Lower leg skin (tissue), 4 donors: ENCODE data around the gene CYTH3. TPM values are rescaled to one million over a fixed set of nuclear protein-coding genes. Genes with fewer than 3 reads are reported as not detected.
"Not testable (repeated sequence)": the region's sequence is repeated elsewhere in the genome, so short reads cannot be mapped to it uniquely, and the experiment has no call there.

ENCODE experiments used
- DNase-seq, 2 donors: peaks; one replicate each; pipeline ENCODE4 v3.0.0-alpha.2; 2019; ENCODE audit warnings: low spot score in 2 of 2
- H3K4me3 ChIP-seq: fragments of 200-600 bp; sonication (generic); 2 replicates; pipeline ENCODE4 v1.5.1; 2017; ENCODE audit warnings: mild to moderate bottlenecking, low read depth; ENCODE audit not compliant: poor library complexity, severe bottlenecking
- POLR2A ChIP-seq, 2 donors: fragments of 450-650 bp; IDR thresholded peaks; one replicate each; pipeline ENCODE4 v1.6.1; 2016 to 2017; ENCODE audit warnings: antibody characterized with exemption in 2 of 2, mild to moderate bottlenecking in 1 of 2, moderate library complexity in 1 of 2
- WGBS, 2 donors: methylation state at CpG; one replicate each; pipeline ENCODE4 v1.1.5; 2018; 5-methylcytosine and 5-hydroxymethylcytosine counted together
- intact Hi-C: fragments of 100-400 bp; cut with DNase I; formaldehyde crosslinking; loops from one replicate; pipeline ENCODE4 v1.15.0; 2023; ENCODE audit warnings: low total_unique reads
- total RNA-seq, 4 donors: library from RNA; depleted of rRNA; stranded (reverse); fragments of >200 nt; gene quantifications; one replicate each; pipeline ENCODE4 v1.1.0, GENCODE V29; 2016
- TF ChIP-seq, protein P1 (sequence below), 3 donors: fragments of 450-650 bp; IDR thresholded peaks; one replicate each; pipeline ENCODE4 v1.5.1; 2016; ENCODE audit warnings: antibody characterized with exemption in 3 of 3, mild to moderate bottlenecking in 3 of 3, moderate library complexity in 2 of 3

Gene CYTH3
- total RNA-seq, 4 donors from 2014 or later = 40.3 to 108 (median 44.7) TPM

DNA sequence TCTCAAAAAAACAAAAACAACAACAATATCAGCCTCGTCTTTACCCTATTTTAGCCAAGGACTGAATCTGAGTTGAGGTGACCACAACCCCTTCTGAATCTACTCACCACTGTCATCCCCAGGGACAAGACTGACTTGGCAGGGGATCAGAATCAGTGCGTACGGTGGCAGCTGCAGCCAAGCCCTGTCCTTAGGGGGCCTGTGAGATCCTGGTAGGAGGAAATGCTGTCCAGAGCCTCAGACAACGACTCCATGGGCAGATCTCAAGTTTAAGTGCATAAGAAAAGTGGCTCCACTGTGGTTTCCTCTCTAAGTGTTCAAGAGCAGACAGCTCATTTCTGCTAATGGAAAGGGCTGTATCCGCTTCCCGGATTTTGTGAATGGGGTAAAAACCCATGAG lies 22.4 kb upstream of the CYTH3 start:
- no peak for DNase-seq
- intact Hi-C loops = no loop called here
- no peak overlapping the region for H3K4me3 ChIP-seq
- WGBS, 2 donors = 75 to 77% methylated on average over 6 of the region's 6 CpGs
- no peak for TF ChIP-seq POLR2A (IDR thresholded peaks at IDR 0.05)
- TF ChIP-seq, protein P1, sequence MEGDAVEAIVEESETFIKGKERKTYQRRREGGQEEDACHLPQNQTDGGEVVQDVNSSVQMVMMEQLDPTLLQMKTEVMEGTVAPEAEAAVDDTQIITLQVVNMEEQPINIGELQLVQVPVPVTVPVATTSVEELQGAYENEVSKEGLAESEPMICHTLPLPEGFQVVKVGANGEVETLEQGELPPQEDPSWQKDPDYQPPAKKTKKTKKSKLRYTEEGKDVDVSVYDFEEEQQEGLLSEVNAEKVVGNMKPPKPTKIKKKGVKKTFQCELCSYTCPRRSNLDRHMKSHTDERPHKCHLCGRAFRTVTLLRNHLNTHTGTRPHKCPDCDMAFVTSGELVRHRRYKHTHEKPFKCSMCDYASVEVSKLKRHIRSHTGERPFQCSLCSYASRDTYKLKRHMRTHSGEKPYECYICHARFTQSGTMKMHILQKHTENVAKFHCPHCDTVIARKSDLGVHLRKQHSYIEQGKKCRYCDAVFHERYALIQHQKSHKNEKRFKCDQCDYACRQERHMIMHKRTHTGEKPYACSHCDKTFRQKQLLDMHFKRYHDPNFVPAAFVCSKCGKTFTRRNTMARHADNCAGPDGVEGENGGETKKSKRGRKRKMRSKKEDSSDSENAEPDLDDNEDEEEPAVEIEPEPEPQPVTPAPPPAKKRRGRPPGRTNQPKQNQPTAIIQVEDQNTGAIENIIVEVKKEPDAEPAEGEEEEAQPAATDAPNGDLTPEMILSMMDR (IDR thresholded peaks at IDR 0.05) = no peak

DNA sequence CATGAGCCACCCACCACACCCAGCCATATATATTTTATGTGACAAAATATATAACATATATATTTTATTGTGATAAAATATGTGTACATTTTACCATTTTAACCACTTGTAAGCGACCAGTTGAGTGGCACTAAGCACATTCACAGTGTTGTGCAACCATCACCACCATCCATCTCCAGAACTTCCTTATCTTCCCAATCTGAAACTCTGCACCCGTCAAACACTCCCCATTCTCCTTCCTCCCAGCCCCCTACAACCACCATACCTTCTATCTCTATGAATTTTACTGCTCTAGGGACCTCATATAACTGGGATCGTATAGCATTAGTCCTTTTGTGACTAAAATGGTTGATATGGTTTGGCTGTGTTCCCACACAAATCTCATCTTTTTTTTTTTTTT lies 20.8 kb upstream of the CYTH3 start:
- no peak overlapping the region for H3K4me3 ChIP-seq
- intact Hi-C loops = no loop called here
- TF ChIP-seq, protein P1 (IDR thresholded peaks at IDR 0.05) = no peak
- no peak for TF ChIP-seq POLR2A (IDR thresholded peaks at IDR 0.05)
- 73 to 76% methylated on average over 3 of the region's 3 CpGs for WGBS, 2 donors
- no peak for DNase-seq

DNA sequence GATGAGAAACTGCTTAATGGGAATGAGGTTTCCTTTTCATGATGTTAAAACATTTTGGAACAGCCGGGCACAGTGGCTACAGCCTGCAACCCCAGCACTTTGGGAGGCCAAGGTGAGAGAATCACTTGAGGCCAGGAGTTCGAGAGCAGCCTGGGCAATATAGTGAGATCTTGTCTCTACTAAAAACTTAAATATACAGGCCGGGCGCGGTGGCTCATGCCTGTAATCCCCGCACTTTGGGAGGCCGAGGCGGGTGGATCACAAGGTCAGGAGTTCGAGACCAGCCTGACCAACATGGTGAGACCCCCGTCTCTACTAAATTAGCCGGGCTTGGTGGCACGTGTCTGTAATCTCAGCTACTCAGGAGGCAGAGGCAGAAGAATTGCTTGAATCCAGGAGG lies 19.5 kb upstream of the CYTH3 start:
- intact Hi-C loops, DNase-seq, H3K4me3 ChIP-seq: not testable (repeated sequence)
- 90 to 91% methylated on average over 12 of the region's 12 CpGs for WGBS, 2 donors

DNA sequence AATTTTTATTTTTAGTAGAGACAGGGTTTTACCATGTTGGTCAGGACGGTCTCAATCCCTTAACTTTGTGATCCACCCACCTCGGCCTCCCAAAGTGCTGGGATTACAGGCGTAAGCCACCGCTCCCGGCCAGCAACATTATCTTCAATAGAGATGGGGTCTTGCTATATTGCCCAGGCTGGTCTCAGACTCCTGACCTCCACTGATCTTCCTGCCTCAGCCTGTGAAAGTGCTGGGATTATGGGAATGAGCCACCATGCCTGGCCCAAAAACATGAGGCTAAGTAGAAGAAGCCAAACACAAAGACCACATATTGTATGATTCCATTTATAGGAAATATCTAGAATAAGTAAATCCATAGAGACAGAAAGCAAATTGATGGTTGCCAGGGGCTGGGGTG lies 19.1 kb upstream of the CYTH3 start:
- no peak overlapping the region for H3K4me3 ChIP-seq
- intact Hi-C loops = no loop called here
- 95 to 97% methylated on average over 5 of the region's 5 CpGs for WGBS, 2 donors
- DNase-seq = no peak
- TF ChIP-seq, protein P1 (IDR thresholded peaks at IDR 0.05) = no peak
- TF ChIP-seq POLR2A (IDR thresholded peaks at IDR 0.05) = no peak

DNA sequence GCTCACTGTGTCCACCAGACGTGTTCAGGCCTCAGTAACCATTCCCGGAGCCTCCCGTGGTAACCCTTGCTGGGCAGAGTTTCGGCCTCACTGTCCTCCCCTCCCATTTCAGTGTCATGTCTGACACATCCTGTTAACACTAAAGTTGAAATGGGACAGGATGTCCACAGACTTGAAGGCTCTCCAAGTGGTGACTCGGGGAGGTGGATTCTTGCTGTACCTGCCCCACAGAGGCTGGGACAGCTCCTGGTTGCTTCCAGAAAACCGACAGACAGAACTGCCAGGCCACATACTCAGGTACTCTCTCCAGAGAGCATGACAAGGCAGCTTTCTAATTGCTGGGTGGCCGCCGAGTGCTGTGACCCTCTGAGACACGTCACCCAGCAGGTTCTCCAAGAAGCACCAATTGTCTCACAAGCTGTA lies 17.9 kb upstream of the CYTH3 start:
- TF ChIP-seq POLR2A (IDR thresholded peaks at IDR 0.05) = no peak
- TF ChIP-seq, protein P1 (IDR thresholded peaks at IDR 0.05) = no peak
- H3K4me3 ChIP-seq = no peak overlapping the region
- intact Hi-C loops = no loop called here
- WGBS, 2 donors = 69 to 73% methylated on average over 9 of the region's 9 CpGs
- DNase-seq = no peak

DNA sequence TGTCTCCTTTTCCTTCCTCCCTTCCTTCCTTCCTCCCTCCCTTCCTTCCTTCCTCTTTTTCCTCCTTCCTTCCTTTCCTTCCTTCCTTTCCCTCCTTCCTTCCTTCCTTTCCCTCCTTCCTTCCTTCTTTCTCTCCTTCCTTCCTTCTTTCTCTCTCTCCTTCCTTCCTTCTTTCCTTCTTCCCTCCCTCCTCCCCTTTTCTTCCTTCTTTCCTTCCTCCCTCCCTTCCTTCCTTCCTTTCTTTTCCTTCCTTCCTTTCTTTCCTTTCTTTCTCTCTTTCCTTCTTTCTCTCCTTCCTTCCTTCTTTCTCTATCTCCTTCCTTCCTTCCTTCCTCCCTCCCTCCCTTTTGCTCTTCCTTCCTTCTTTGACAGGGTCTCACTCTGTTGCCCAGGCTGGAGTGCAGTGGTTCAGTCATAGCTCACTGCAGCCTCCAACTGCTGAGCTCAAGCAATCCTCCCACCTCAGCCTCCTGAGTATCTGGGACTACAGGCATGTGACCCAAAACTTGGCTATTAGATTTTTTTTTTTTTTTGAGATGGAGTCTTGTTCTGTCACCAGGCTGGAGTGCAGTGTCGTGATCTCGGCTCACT lies 15.9 kb upstream of the CYTH3 start:
- 93 to 95% methylated on average over 2 of the region's 2 CpGs for WGBS, 2 donors
- TF ChIP-seq, protein P1 (IDR thresholded peaks at IDR 0.05) = no peak
- TF ChIP-seq POLR2A (IDR thresholded peaks at IDR 0.05) = no peak
- intact Hi-C loops = no loop called here
- H3K4me3 ChIP-seq = no peak overlapping the region
- no peak for DNase-seq
